Endothelial cell of umbilical vein (primary cell): ENCODE measurements around the gene CDC23. TPM values are rescaled to one million over a fixed set of nuclear protein-coding genes. Genes with fewer than 3 reads are reported as not detected.

ENCODE experiments used
- BruUV-seq: library from RNA; stranded (reverse); fragments of 400-500 nt; replicated peaks from 2 replicates; lab custom pipeline; 2021; lab: Mats Ljungman, UMichigan
- CTCF ChIA-PET: fragments of 300-600, 350-600 bp; sonication (Branson Sonifier 250); formaldehyde crosslinking; loops from one replicate; lab custom pipeline; 2021; ENCODE audit warnings: antibody characterized with exemption, inconsistent platforms; lab: Charles Lee
- POLR2A ChIA-PET: fragments of 300-600, 350-600 bp; sonication (Branson Sonifier 250); formaldehyde crosslinking; loops from one replicate; lab custom pipeline; 2021; ENCODE audit warnings: antibody characterized with exemption, inconsistent platforms; lab: Charles Lee
- DNase-seq: peaks from one replicate; pipeline ENCODE4 v3.0.0-alpha.2; 2011; ENCODE audit warnings: low read depth, low spot score
- FAIRE-seq: peaks from 2 replicates; lab custom pipeline; 2011; peaks lifted over from hg19 to GRCh38; lab: Jason Lieb, UNC
- H2AFZ ChIP-seq: 2 replicates; pipeline ENCODE4 v1.6.0; 2012; ENCODE audit warnings: low read depth, low read length, control low read depth, inconsistent platforms
- H3K27ac ChIP-seq: 2 replicates; pipeline ENCODE4 v1.5.1; 2011; ENCODE audit warnings: low read depth, mild to moderate bottlenecking, control low read depth, low read length, moderate library complexity; ENCODE audit not compliant: insufficient read depth
- H3K27me3 ChIP-seq, 2 experiments: 2 replicates each; pipeline versions ENCODE4 v1.6.0 to v1.6.1; 2011; ENCODE audit warnings: low read length in 2 of 2, mixed read lengths in 1 of 2; ENCODE audit not compliant: control insufficient read depth in 2 of 2, insufficient read depth in 2 of 2
- H3K36me3 ChIP-seq, 2 experiments: 2 replicates in 1 of 2; 3 replicates in 1 of 2; pipeline ENCODE4 v1.5.1; 2011; ENCODE audit warnings: low read length in 2 of 2, mild to moderate bottlenecking in 1 of 2, moderate library complexity in 1 of 2; ENCODE audit not compliant: control insufficient read depth in 2 of 2, insufficient read depth in 2 of 2; ENCODE audit errors: extremely low read depth in 1 of 2
- H3K4me1 ChIP-seq: 3 replicates; pipeline ENCODE4 v1.5.1; 2011; ENCODE audit warnings: mild to moderate bottlenecking, low read length; ENCODE audit not compliant: control insufficient read depth, insufficient read depth; ENCODE audit errors: extremely low read depth
- H3K4me2 ChIP-seq: 2 replicates; pipeline ENCODE4 v1.6.1; 2011; ENCODE audit warnings: low read length, control low read depth, mixed read lengths; ENCODE audit not compliant: insufficient read depth
- H3K4me3 ChIP-seq, 3 experiments: fragments of 200-600 bp in 1 of 3; sonication (generic), shearing (Covaris generic) in 1 of 3; replicated peaks in 1 of 3; 2 replicates each; pipeline ENCODE4 v1.5.1; 2011 to 2016; ENCODE audit warnings: control low read depth in 3 of 3, low read length in 3 of 3, mild to moderate bottlenecking in 2 of 3, inconsistent platforms in 1 of 3, low read depth in 1 of 3, moderate library complexity in 1 of 3; ENCODE audit not compliant: insufficient read depth in 1 of 3
- H3K79me2 ChIP-seq: 2 replicates; pipeline ENCODE4 v1.6.0; 2012; ENCODE audit warnings: low read length, inconsistent platforms; ENCODE audit not compliant: control insufficient read depth, insufficient read depth
- H3K9ac ChIP-seq: replicated peaks from 2 replicates; pipeline ENCODE3; 2011; ENCODE audit warnings: low read length, control low read depth; ENCODE audit not compliant: insufficient read depth; ENCODE audit errors: extremely low read depth
- H3K9me1 ChIP-seq: replicated peaks from 3 replicates; pipeline ENCODE4 v1.6.0; 2011; ENCODE audit warnings: mild to moderate bottlenecking, low read length; ENCODE audit not compliant: control insufficient read depth, insufficient read depth; ENCODE audit errors: extremely low read depth
- H3K9me3 ChIP-seq: replicated peaks from 2 replicates; pipeline ENCODE4 v1.5.1; 2012; ENCODE audit warnings: low read length, inconsistent platforms; ENCODE audit not compliant: control insufficient read depth, insufficient read depth
- H4K20me1 ChIP-seq: replicated peaks from 2 replicates; pipeline ENCODE3; 2011; ENCODE audit warnings: mild to moderate bottlenecking, low read length; ENCODE audit not compliant: control insufficient read depth, insufficient read depth; ENCODE audit errors: extremely low read depth
- EZH2 ChIP-seq: IDR thresholded peaks from 2 replicates; pipeline ENCODE4 v1.6.1; 2012; ENCODE audit warnings: borderline replicate concordance, low read depth, mild to moderate bottlenecking, moderate library complexity, low read length, inconsistent platforms; ENCODE audit not compliant: severe bottlenecking
- FOS ChIP-seq: IDR thresholded peaks from 2 replicates; pipeline ENCODE4 v1.6.1; 2011; ENCODE audit warnings: mild to moderate bottlenecking, low read length, moderate library complexity, borderline replicate concordance; ENCODE audit not compliant: insufficient read depth
- GATA2 ChIP-seq: IDR thresholded peaks from 2 replicates; pipeline ENCODE4 v1.7.0; 2011; ENCODE audit warnings: low read depth, mild to moderate bottlenecking, moderate library complexity, mixed read lengths, low read length; ENCODE audit not compliant: insufficient read length, insufficient read depth
- JUN ChIP-seq: IDR thresholded peaks from 2 replicates; pipeline ENCODE4 v1.6.1; 2011; ENCODE audit warnings: borderline replicate concordance, low read depth; ENCODE audit not compliant: insufficient read length, insufficient read depth
- MYC ChIP-seq: IDR thresholded peaks from one replicate; pipeline ENCODE4 v1.6.1; 2011; ENCODE audit warnings: mild to moderate bottlenecking, low read depth, low read length
- POLR2A ChIP-seq: IDR thresholded peaks from 2 replicates; pipeline ENCODE4 v1.6.1; 2012; ENCODE audit warnings: low read depth, mild to moderate bottlenecking, control low read depth, low read length
- POLR2AphosphoS5 ChIP-seq: IDR thresholded peaks from 2 replicates; pipeline ENCODE4 v1.6.1; 2012; ENCODE audit warnings: low read depth, mild to moderate bottlenecking, control low read depth, low read length, moderate library complexity; ENCODE audit not compliant: insufficient read depth
- dilution Hi-C: fragments of 300-500 bp; cut with MboI; formaldehyde crosslinking; loops from one replicate; pipeline ENCODE4 v1.15.0; 2019; ENCODE audit warnings: low sequenced_read_pairs; ENCODE audit not compliant: extremely low pct_ligation_motif_present
- intact Hi-C: fragments of 100-400 bp; cut with micrococcal nuclease; formaldehyde crosslinking; loops from one replicate; pipeline ENCODE4 v1.10.0; 2022
- polyA plus RNA-seq, 4 experiments: library from polyadenylated mRNA; depleted of rRNA in 3 of 4; stranded (reverse) in 3 of 4; unstranded in 1 of 4; fragments of >200 nt; gene quantifications; 2 replicates each; pipeline versions ENCODE4 v1.2.1 to v1.2.3, GENCODE V29; 2011 to 2012; ENCODE audit warnings: missing spikeins in 1 of 4
- total RNA-seq: library from RNA; stranded (reverse); gene quantifications from 2 replicates; pipeline ENCODE4 v1.2.3, GENCODE V29; 2021
- TF ChIP-seq, protein P1 (sequence below): IDR thresholded peaks from 2 replicates; pipeline ENCODE4 v1.6.1; 2011; ENCODE audit not compliant: insufficient read depth, insufficient read length
- TF ChIP-seq, protein P2 (sequence below), 2 donors: IDR thresholded peaks; 1 replicate in 1 of 2; 2 replicates in 1 of 2; pipeline ENCODE4 v1.5.1; 2011; ENCODE audit warnings: low read length in 2 of 2, mild to moderate bottlenecking in 2 of 2, moderate library complexity in 2 of 2, control low read depth in 1 of 2, inconsistent platforms in 1 of 2, low read depth in 1 of 2; ENCODE audit not compliant: insufficient read depth in 1 of 2; ENCODE audit errors: extremely low read depth in 1 of 2

CDC23 gene
- total and polyA plus RNA-seq, 2 donors (not counting 3 experiments of a cell fraction or from before 2014, with no cell fraction given) = 28.5 to 41.2 TPM

DNA sequence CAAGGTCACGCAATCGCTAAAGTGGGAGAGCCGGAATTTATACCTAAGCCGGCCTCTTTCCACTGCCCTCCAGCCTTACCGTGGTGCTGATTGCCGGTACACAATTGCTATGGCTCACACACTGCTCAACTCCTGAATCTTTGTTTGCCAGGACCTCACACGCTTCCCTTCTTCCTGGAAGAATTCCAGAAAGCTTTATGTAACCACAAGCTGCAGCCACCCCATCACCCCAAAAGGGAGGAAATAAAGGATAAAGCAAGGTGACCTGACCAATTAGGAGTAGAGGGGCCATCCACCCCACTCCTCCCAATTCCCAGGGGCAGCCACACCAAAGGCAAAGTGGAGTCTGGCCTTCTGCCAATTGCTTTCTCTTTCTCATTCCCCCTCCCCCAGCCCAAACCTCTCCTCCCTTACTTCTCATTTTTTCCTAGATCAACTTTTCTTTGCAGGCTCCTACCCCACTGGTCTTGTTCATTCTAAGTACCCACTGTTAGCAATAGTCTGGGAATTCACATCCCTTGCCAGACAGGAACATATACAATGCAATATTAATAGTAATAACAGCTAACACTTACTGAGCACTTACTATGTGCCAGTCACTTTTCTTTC is 18.0 kb upstream of the CDC23 start:
- intact Hi-C loops = no loop called here
- no peaks in the 10 kb centered on the region for H3K79me2 ChIP-seq
- H3K36me3 ChIP-seq = no peaks in the 10 kb centered on the region
- DNase-seq (peak; percentile 44), FAIRE-seq (no peak)
- TF ChIP-seq MYC (no peak), POLR2A (no peak), JUN (no peak), POLR2AphosphoS5 (no peak), FOS (no peak), EZH2 (no peak), GATA2 (no peak)
- TF ChIP-seq, protein P1, sequence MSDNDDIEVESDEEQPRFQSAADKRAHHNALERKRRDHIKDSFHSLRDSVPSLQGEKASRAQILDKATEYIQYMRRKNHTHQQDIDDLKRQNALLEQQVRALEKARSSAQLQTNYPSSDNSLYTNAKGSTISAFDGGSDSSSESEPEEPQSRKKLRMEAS = no peak
- TF ChIP-seq, protein P2, sequence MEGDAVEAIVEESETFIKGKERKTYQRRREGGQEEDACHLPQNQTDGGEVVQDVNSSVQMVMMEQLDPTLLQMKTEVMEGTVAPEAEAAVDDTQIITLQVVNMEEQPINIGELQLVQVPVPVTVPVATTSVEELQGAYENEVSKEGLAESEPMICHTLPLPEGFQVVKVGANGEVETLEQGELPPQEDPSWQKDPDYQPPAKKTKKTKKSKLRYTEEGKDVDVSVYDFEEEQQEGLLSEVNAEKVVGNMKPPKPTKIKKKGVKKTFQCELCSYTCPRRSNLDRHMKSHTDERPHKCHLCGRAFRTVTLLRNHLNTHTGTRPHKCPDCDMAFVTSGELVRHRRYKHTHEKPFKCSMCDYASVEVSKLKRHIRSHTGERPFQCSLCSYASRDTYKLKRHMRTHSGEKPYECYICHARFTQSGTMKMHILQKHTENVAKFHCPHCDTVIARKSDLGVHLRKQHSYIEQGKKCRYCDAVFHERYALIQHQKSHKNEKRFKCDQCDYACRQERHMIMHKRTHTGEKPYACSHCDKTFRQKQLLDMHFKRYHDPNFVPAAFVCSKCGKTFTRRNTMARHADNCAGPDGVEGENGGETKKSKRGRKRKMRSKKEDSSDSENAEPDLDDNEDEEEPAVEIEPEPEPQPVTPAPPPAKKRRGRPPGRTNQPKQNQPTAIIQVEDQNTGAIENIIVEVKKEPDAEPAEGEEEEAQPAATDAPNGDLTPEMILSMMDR (IDR thresholded peaks at IDR 0.05; ENCODE audit: extremely low read depth in 1 of 2, insufficient read depth in 1 of 2, low read depth in 1 of 2, low read length in 2 of 2) = no peak
- H3K27ac ChIP-seq = no peak overlapping the region
- H4K20me1 ChIP-seq = no peaks in the 10 kb centered on the region
- no peaks in the 10 kb centered on the region for H3K4me1 ChIP-seq
- POLR2A ChIA-PET = interaction anchor here (0.6 kb wide), 1 partner anchor 25 kb away, joined by 5 read pairs; no protein-coding TSS in a partner anchor
- peaks cover 0 to 3% of the 10 kb centered on the region in 2 experiments for H3K27me3 ChIP-seq
- dilution Hi-C loops = no loop called here
- no peak overlapping the region for H3K4me2 ChIP-seq
- H3K9me1 ChIP-seq = no peaks in the 10 kb centered on the region
- H3K9ac ChIP-seq = no peak overlapping the region
- no peak overlapping the region for H3K4me3 ChIP-seq
- BruUV-seq = no TSS peak
- no peak overlapping the region for H2AFZ ChIP-seq
- CTCF ChIA-PET = interaction anchor here (0.9 to 2.5 kb wide), 7 partner anchors 8 to 122 kb away, joined by 3 to 10 read pairs (median 4); partner anchors contain the start of gene KDM3B
- H3K9me3 ChIP-seq = no peaks in the 10 kb centered on the region
